HFF-Myc (cell line): ENCODE results near the gene PPM1M.

ENCODE experiments used
- DNase-seq: peaks from one replicate; pipeline ENCODE4 v3.0.0-alpha.2; 2011; ENCODE audit warnings: low read depth; ENCODE audit errors: extremely low read depth
- H3K4me3 ChIP-seq: replicated peaks from 2 replicates; pipeline ENCODE4 v1.5.1; 2011; ENCODE audit warnings: low read depth, mild to moderate bottlenecking, control low read depth, low read length
- TF ChIP-seq, protein P1 (sequence below): IDR thresholded peaks from 2 replicates; pipeline ENCODE4 v1.5.1; 2012; ENCODE audit warnings: mild to moderate bottlenecking, low read depth, low read length, control low read depth; ENCODE audit errors: missing control alignments

The PPM1M gene

DNA sequence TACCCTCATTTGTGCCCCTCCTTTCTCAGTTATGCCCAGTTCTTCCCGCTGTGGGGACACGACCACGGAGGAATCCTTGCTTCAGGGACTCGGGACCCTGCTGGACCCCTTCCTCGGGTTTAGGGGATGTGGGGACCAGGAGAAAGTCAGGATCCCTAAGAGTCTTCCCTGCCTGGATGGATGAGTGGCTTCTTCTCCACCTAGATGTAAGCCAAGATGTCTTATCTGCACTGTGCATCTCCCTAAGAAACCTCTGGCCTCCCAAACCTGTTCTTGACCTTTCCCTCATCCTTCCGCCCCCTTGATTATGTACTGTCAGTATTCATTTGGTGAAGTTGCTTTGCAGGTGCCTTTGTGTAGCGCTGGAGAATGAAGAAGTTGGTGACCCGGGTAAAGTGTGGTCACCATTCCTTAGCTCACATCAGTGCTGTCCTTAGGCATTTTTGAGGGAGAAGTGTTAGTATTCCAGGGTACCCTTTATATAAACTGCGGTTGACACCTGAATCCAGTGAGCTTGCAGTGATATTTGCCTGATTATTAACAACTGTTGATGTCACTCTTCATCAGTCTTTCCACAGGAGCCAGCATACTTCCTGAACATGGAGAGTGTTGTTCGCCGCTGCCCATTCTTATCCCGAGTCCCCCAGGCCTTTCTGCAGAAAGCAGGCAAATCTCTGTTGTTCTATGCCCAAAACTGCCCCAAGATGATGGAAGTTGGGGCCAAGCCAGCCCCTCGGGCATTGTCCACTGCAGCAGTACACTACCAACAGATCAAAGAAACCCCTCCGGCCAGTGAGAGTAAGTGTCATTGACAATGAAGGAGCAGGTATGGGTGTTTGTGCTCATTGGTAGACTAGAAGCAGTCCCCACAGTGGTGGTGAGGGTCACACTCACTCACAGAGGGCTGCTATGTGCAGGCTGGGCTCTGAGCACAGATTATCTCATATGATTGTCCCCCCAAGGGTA, 46.6 kb upstream of the PPM1M start:
- TF ChIP-seq, protein P1, sequence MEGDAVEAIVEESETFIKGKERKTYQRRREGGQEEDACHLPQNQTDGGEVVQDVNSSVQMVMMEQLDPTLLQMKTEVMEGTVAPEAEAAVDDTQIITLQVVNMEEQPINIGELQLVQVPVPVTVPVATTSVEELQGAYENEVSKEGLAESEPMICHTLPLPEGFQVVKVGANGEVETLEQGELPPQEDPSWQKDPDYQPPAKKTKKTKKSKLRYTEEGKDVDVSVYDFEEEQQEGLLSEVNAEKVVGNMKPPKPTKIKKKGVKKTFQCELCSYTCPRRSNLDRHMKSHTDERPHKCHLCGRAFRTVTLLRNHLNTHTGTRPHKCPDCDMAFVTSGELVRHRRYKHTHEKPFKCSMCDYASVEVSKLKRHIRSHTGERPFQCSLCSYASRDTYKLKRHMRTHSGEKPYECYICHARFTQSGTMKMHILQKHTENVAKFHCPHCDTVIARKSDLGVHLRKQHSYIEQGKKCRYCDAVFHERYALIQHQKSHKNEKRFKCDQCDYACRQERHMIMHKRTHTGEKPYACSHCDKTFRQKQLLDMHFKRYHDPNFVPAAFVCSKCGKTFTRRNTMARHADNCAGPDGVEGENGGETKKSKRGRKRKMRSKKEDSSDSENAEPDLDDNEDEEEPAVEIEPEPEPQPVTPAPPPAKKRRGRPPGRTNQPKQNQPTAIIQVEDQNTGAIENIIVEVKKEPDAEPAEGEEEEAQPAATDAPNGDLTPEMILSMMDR, result no peak
- no peak for DNase-seq
- peak overlapping the region; percentile 72 for H3K4me3 ChIP-seq

DNA sequence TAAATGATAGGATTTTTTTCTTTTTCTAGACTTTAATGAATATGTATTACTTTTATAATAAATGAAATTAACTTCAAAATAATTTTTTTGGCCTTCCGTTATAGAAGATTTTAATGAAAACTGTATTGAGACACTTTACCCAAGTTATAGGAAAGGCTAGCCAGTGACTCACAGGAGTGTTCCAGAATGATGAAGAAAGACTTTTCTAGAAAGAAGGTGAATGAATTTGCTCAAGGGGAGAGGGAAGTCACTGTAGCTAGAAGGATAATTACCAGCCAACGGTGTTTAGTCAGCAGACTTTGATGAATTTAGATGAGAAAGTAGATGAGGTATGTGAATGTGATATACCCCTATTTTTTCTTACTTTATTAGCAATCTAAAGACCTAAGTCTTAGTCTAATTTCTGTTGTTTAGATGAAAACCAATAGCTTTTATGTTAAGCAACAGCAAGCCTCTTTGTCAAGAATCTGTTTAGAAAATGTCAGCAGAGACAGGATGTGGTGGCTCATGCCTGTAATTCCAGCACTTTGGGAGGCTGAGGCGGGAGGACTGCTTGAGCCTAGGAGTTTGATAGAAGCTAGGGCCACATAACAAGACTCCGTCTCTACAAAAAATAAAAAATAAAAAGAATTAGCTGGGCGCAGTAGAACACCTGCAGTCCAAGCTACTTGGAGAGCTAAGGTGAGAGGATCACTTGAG, 44.4 kb upstream of the PPM1M start:
- no peak overlapping the region for H3K4me3 ChIP-seq
- no peak for DNase-seq
- TF ChIP-seq, protein P1, result no peak

DNA sequence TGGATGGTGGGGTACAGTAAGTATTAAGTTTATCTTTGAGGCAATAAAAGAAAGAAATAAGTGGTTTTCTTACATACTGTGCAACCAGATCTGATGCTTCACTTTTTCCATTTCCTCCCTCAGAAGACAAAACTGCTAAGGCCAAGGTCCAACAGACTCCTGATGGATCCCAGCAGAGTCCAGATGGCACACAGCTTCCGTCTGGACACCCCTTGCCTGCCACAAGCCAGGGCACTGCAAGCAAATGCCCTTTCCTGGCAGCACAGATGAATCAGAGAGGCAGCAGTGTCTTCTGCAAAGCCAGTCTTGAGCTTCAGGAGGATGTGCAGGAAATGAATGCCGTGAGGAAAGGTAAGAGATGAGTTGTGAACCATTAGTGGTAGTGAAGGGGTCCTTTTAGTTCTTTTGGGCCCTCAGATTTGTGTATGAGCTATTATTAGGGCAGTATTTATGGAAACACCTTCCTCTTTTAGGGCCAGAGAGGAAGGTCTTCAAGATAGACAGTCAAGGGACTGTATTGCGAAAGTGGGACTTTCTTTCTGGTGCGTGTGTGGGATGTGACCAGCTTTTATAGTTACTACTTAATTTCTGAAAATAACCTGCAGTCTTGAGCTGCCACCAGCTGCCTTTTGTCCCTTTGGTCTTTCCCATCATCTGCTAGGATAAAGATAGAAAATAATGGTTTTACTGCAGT, 43.0 kb upstream of the PPM1M start:
- DNase-seq, result no peak
- no peak overlapping the region for H3K4me3 ChIP-seq
- TF ChIP-seq, protein P1, result no peak

DNA sequence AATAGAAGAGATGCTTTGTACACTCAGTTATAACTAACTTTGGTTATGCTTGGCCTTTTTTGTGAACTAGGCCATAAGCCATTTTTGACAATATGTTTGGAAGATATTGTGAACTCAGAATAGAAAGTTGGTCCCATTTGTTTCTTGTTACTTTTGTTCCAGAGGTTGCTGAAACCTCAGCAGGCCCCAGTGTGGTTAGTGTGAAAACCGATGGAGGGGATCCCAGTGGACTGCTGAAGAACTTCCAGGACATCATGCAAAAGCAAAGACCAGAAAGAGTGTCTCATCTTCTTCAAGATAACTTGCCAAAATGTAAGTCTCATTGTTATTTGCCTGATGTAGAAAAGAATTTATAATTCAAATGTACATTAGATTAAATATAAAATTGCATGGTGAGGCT, 41.9 kb upstream of the PPM1M start:
- H3K4me3 ChIP-seq, result no peak overlapping the region
- TF ChIP-seq, protein P1, result no peak
- no peak for DNase-seq

DNA sequence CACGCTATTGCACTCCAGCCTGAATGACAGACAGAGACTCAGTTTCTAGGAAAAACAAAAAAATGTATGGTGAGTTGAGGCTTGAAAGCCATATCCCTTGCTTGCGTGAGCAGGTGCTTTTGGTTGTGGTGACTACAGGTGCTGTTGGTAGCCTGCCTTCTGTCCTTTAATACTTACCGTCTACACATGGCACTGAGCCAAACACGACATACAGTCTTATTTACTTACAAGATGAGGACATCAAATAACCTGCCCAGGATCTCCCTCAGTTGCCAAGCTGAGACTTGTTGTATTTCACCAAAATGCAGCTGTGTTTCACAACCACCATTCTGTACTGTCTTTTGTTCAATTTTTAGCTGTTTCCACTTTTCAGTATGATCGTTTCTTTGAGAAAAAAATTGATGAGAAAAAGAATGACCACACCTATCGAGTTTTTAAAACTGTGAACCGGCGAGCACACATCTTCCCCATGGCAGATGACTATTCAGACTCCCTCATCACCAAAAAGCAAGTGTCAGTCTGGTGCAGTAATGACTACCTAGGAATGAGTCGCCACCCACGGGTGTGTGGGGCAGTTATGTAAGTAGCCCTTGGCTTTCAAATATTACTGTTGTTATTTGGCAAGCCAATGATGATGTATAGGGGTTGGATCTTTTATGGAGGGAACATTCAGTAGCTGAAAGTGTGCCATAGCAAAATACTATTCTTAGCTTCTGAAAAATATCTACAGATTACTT, 41.1 kb upstream of the PPM1M start:
- TF ChIP-seq, protein P1, result no peak
- no peak overlapping the region for H3K4me3 ChIP-seq
- no peak for DNase-seq

DNA sequence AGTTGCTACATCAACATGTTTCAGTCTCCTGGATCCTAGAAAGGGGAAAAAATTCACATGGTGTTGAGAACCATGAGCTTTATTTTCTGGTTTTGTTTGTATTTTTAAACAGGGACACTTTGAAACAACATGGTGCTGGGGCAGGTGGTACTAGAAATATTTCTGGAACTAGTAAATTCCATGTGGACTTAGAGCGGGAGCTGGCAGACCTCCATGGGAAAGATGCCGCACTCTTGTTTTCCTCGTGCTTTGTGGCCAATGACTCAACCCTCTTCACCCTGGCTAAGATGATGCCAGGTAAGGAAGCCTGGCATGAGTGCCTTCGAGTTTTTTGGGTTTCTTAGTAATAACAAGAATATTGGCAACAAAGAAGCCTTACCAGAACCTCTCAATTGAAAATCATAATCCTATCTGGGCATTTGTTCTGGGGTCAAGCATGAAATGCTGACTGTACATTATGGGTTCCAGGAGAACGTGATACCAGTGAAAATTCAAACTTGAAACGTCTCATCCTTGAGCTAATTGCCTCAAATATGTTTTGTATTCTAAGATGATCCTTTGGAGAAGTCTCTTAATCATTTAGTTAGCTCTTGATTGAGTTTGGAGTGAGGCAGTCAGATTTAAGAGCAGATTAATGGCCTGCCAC, 39.7 kb upstream of the PPM1M start:
- no peak for DNase-seq

More for the DNA sequence above, 39.7 kb upstream of the PPM1M start:
- TF ChIP-seq, protein P1, result no peak
- H3K4me3 ChIP-seq, result no peak overlapping the region
